GM03348 (cell line): ENCODE data around the gene NAP1L2.
"Not testable (repeated sequence)": the region's sequence is repeated elsewhere in the genome, so short reads cannot be mapped to it uniquely, and the experiment has no call there.

Experiments
- DNase-seq: peaks from one replicate; pipeline ENCODE4 v3.0.0; 2012; ENCODE audit warnings: low spot score

The NAP1L2 gene

GRCh38 chrX:73214426-73215094 is at the start of gene NAP1L2:
Gene NAP1L2, minus strand, starts transcription at chrX:73214851. Its CDS starts 359 bp downstream, at chrX:73214492.
- peak; percentile 8 for DNase-seq

DNA sequence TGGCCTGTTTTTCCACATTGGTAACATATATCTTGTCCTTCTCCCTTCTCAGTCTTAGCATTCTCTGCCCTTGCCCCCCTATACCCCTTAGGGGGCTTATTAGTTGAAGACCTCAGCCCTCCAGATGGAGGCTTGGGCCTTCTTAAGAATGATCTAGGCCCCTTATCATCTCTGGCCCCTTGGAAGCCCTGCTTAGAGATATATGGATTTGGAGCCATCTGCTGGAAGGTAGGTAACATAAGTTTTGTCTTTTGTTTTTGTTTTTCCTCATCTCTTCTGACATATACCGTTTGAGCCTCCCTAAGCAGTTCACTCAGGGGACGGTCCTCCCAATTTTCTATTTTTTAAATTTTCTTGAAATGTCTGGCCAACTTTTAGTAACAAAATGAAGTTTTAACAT is 48.3 kb upstream of the NAP1L2 start:
- peak; percentile 2 for DNase-seq

DNA sequence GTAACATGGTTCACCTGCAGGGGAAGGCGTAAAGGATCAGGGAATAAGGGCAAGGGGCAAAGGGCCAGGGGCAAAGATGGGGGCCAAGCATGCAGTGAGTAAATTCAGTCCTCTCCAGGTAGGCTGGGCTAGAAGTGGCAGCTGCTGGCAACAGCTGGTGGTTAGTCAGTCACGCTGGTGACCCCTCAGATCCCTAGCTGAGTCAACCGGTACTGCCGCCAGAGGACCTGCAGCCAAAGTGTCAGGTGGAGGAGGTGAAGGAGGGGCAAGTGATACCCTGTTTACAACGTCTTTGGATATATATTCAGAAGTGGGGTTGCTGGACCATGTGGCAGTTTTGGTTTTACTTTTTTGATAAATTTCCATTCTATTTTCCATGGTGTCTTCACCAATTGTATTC is 24.6 kb upstream of the NAP1L2 start:
- DNase-seq, result no peak

GRCh38 chrX:73217621-73218020 is 3.0 kb upstream of the NAP1L2 start:
- no peak for DNase-seq

DNA sequence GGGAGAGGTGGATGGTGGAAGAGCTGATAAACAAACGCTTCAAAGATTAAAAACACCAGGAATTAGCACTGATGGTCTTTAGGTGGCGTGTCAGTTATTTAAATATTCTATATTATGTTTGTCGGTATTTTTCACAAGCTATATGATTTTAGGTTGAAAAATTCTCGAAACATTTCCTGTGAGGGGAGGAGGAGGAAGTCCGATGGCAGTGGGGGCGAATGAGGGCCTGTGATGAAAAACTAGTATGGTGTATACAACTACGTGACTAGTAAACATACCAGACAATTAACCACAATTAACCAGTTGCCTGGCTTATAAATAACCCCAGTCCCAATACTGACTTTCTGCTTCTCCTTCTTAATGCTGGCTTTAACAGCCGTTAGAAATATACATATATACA is 595 bp upstream of the NAP1L2 start:
- DNase-seq, result no peak

DNA sequence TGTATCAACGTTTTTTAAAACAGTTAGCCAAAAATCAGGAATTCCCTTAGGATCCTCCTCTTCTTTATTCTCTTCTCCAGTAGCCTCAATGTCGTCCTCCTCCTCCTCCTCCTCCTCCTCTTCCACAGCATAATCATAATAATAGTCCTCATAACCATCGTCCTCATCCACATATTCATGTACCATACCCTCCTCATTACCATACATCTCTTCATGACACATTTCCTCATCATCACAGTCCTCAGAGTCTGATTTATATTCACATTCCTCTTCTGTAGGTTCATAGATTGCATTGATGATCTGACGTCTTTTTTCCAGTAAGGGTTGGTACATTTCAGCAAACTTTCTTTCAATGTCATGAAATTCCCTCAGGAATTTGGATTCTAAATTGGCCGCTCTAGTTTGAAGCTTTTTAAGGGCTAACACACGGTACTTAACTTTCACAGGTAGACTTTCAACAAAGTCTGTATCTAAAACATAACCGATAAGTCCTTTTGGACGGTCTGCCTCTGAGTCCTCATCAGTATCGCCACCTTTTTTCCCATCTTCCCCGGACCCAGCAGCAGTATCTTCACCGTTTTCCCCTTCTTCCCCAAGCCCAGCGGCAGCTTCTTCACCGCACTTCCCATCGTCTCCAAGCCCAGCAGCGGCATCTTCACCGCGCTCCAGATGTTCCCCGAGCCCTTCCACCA is 771 bp downstream of the NAP1L2 start:
- DNase-seq, result peak; percentile 3

DNA sequence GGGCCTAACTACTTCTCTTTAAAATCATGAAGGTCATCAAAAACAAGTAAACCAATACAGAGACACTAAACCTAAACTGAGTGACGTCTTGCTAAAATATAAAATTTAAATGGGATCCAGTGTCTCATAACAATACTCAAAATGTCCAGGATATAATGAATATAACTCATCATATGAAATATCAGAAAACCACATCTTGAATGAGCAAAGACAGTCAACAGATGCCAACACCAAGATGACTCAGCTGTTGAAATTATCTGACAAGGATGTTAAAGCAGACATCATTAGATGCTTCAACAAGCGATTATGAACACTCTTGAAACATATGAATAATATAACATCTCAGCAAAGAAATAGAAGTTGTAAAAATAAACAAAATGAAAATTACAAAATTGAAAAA is 8.3 kb downstream of the NAP1L2 start:
- DNase-seq, result no peak

DNA sequence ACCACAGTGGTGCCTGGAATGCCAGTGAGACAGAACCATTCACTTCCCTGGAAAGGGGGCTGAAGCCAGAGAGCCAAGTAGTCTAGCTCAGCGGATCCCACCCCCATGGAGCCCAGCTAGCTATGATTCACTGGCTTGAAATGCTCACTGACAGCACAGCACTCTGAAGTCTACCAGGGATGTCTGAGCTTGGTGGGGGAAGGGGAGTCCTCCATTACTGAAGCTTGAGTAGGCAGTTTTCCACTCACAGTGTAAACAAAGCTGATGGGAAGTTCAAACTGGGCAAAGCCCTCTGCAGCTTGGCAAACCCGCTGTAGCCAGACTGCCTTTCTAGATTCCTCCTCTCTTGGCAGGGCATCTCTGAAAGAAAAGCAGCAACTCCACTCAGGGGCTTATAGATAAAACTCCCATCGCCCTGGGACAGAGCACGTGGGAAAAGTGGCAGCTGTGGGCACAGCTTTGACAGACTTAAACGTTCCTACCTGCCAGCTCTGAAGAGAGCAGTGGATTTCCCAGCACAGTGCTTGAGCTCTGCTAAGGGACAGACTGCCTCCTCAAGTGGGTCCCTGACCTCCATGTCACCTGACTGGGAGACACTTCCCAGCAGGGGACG is 32.0 kb downstream of the NAP1L2 start:
- no peak for DNase-seq

GRCh38 chrX:73168945-73169344 is 45.7 kb downstream of the NAP1L2 start:
- DNase-seq, result not testable (repeated sequence)
